Heart right ventricle (tissue), 16 donors: ENCODE data around the gene SPSB2. TPM values are rescaled to one million over a fixed set of nuclear protein-coding genes. Genes with fewer than 3 reads are reported as not detected.

Experiments used
- ATAC-seq, 8 donors: fragments of 200-7000 bp; cut with Tn5 transposase; one replicate each; pipeline ENCODE4 v1.9.1; 2020; ENCODE audit warnings: mild to moderate bottlenecking in 8 of 8, moderate library complexity in 8 of 8, moderate number of reproducible peaks in 1 of 8
- DNase-seq, 2 donors: peaks; one replicate each; pipeline ENCODE4 v3.0.0-alpha.2; 2020
- H3K27ac ChIP-seq, 10 donors: fragments of 200-600 bp; sonication (generic) in 2 of 10; one replicate each; pipeline versions ENCODE4 v1.5.0 to v1.8.0; 2020 to 2022; ENCODE audit warnings: mild to moderate bottlenecking in 3 of 10
- H3K27me3 ChIP-seq, 7 donors: fragments of 200-600 bp; one replicate each; pipeline ENCODE4 v1.8.0; 2021 to 2022; ENCODE audit warnings: mild to moderate bottlenecking in 2 of 7
- H3K36me3 ChIP-seq, 9 donors: fragments of 200-600 bp; sonication (generic) in 1 of 9; one replicate each; pipeline versions ENCODE4 v1.5.0 to v1.8.0; 2020 to 2022; ENCODE audit warnings: mild to moderate bottlenecking in 2 of 9
- H3K4me1 ChIP-seq, 9 donors: fragments of 200-600 bp; sonication (generic) in 1 of 9; one replicate each; pipeline versions ENCODE4 v1.5.0 to v1.8.0; 2020 to 2022; ENCODE audit warnings: mild to moderate bottlenecking in 4 of 9
- H3K4me3 ChIP-seq, 10 donors: fragments of 200-600 bp; sonication (generic) in 2 of 10; one replicate each; pipeline versions ENCODE4 v1.5.0 to v1.8.0; 2020 to 2022; ENCODE audit warnings: mild to moderate bottlenecking in 7 of 10, moderate library complexity in 2 of 10
- H3K9me3 ChIP-seq, 11 donors: fragments of 200-600 bp in 10 of 11; sonication (generic) in 2 of 11; one replicate each; pipeline versions ENCODE4 v1.5.0 to v1.8.0; 2013 to 2022; ENCODE audit warnings: mild to moderate bottlenecking in 2 of 11, control low read depth in 1 of 11, moderate library complexity in 1 of 11
- CTCF ChIP-seq, 9 donors: fragments of 200-600 bp; sonication (generic) in 2 of 9; IDR thresholded peaks; one replicate each; pipeline versions ENCODE4 v1.5.0 to v1.8.0; 2021 to 2022; ENCODE audit warnings: antibody characterized with exemption in 9 of 9, mild to moderate bottlenecking in 5 of 9, moderate library complexity in 1 of 9
- WGBS, 2 donors: extraction: QIAGEN DNeasy Blood & Tissue Kit; methylation state at CpG; one replicate each; pipeline ENCODE4 v1.1.7; 2013; ENCODE audit warnings: inconsistent platforms in 1 of 2; 5-methylcytosine and 5-hydroxymethylcytosine counted together
- intact Hi-C, 10 donors: fragments of 100-400 bp; cut with DNase I; formaldehyde crosslinking; loops; one replicate each; pipeline versions ENCODE4 v1.11.1 to v1.14.2; 2022
- polyA plus RNA-seq, 2 donors: library from polyadenylated mRNA; stranded (reverse); fragments of 200-250 nt; gene quantifications; one replicate each; pipeline ENCODE4 v1.2.3, GENCODE V29; 2013
- total RNA-seq, 10 donors: library from RNA; stranded (reverse); fragmentation: NEBNext Ultra II Directional in 3 of 10; extraction: Animal tissue kit (Norgen Biotek cat#: 25700) in 3 of 10; gene quantifications; one replicate each; pipeline versions ENCODE4 v1.2.1 to v1.2.4, GENCODE V29; 2021 to 2023
- donor health status: Arrhythmogenic right ventricular cardiomyopathy.
- donor health status: ischemic (EF 13 %, LVEDD 7.1; RV severe dilation, severe dysfunction).
- donor health status: healthy with polysubstance abuse.
- donor health status: DM: no; HTN: yes; CAD: no.
- donor health status: DM: no; HTN: no; CAD: no.
- donor health status: ischemic (EF 25% LVEDD 6.9; RV normal size, moderate dysfunction).
- donor health status: ischemic (EF 25% LVEDD 5.7; RV mildly dilated, moderate dysfunction).
- donor health status: healthy.
- donor health status: DM: yes; HTN: yes; CAD: no.
- donor health status: Ischemic cardiomyopathy.
- donor health status: ischemic (EF 35%, LVEDD 5.7; RV mildly dilated, moderate dysfunction).
- donor health status: nonischemic (EF 11% LVEDD 7.7; RV severe dilation, severe dysfunction).
- donor health status: DM: yes; HTN: yes; CAD: no.
- donor health status: PGD.
- donor health status: ischemic (EF 29% LVEDD 5.4; RV normal size, mild dysfunction).
- donor health status: nonischemic (EF 23%, LVEDD 6.1; RV moderate dilation, normal function).

SPSB2 gene
- total and polyA plus RNA-seq, 12 donors, result 2.0 to 5.6 (median 3.4) TPM

- WGBS, 2 donors, result 79 to 82% methylated on average over 17 of the region's 17 CpGs
- no peak for TF ChIP-seq CTCF (IDR thresholded peaks at IDR 0.05)
- no peak overlapping the region for H3K4me3 ChIP-seq
- H3K9me3 ChIP-seq, result no peaks in the 10 kb centered on the region
- ATAC-seq (no peak), DNase-seq (no peak)
- peaks cover 15 to 63% (median 40%) of the 10 kb centered on the region in 9 donors for H3K4me1 ChIP-seq
- H3K36me3 ChIP-seq, result peaks cover 0 to 12% (median 0%) of the 10 kb centered on the region in 9 donors
- H3K27me3 ChIP-seq, result peaks cover 0 to 60% (median 0%) of the 10 kb centered on the region in 7 donors
- H3K27ac ChIP-seq, result no peak overlapping the region
- intact Hi-C loops, result loop anchor here (5.0 to 10.0 kb wide), 7 partner anchors 49 to 211 kb away; partner anchors contain the start of genes MLF2 (in 7 of the 10) and PTMS (in 1 of the 10)
These were observed 46.9 kb downstream of the SPSB2 start for GRCh38 chr12:6826125-6826733.

GRCh38 chr12:6825398-6826124 lies 47.5 kb downstream of the SPSB2 start:
- H3K27ac ChIP-seq, result peak overlapping the region in 1 of 10 donors; percentile 18
- H3K27me3 ChIP-seq, result peaks cover 0 to 59% (median 0%) of the 10 kb centered on the region in 7 donors
- TF ChIP-seq CTCF (IDR thresholded peaks at IDR 0.05), result peak; percentile 80 to 97 (median 95)

GRCh38 chr12:6824901-6825381 lies 48.2 kb downstream of the SPSB2 start:
- Histone ChIP-seq H3K9me3 (no peaks in the 10 kb centered on the region), H3K4me1 (peaks cover 15 to 62% (median 45%) of the 10 kb centered on the region in 9 donors), H3K27ac (peak overlapping the region in 1 of 10 donors; percentile 18), H3K36me3 (no peaks in the 10 kb centered on the region), H3K4me3 (peak overlapping the region in 4 of 10 donors; percentile 17 to 31 (median 22)), H3K27me3 (peaks cover 0 to 53% (median 0%) of the 10 kb centered on the region in 7 donors)
- ATAC-seq, result no peak
- no peak for TF ChIP-seq CTCF (IDR thresholded peaks at IDR 0.05)
- intact Hi-C loops, result loop anchor here (2.0 to 10.0 kb wide), 11 partner anchors 38 to 210 kb away; partner anchors contain the start of genes MLF2 (in 9 of the 10), CD4 (in 2 of the 10) and PTMS (in 1 of the 10)
- WGBS, 2 donors, result 45 to 46% methylated on average over 12 of the region's 12 CpGs
- no peak for DNase-seq

More at GRCh38 chr12:6825398-6826124, 47.5 kb downstream of the SPSB2 start:
- intact Hi-C loops, result loop anchor here (2.0 to 10.0 kb wide), 9 partner anchors 48 to 211 kb away; partner anchors contain the start of genes MLF2 (in 8 of the 10) and PTMS (in 1 of the 10)
- WGBS, 2 donors, result 12 to 14% methylated on average over 19 of the region's 19 CpGs
- Histone ChIP-seq H3K4me3 (peak overlapping the region in 5 of 10 donors; percentile 17 to 39 (median 25)), H3K36me3 (peaks cover 0 to 6% (median 0%) of the 10 kb centered on the region in 9 donors), H3K4me1 (peaks cover 15 to 65% (median 45%) of the 10 kb centered on the region in 9 donors), H3K9me3 (no peaks in the 10 kb centered on the region)
- peak; percentile 54 to 73 (median 62) for ATAC-seq
- peak; percentile 87 to 89 for DNase-seq
